Measurements from ENCODE around the gene OPRM1. TPM values are rescaled to one million over a fixed set of nuclear protein-coding genes. Genes with fewer than 3 reads are reported as not detected.
A peak's percentile ranks its signal among the peaks of the same experiment; 100 is the strongest.
"Not testable (repeated sequence)": the region's sequence is repeated elsewhere in the genome, so short reads cannot be mapped to it uniquely, and the experiment has no call there.

The OPRM1 gene
- total RNA-seq, 1 experiment from 2014 or later = not detected

DNA sequence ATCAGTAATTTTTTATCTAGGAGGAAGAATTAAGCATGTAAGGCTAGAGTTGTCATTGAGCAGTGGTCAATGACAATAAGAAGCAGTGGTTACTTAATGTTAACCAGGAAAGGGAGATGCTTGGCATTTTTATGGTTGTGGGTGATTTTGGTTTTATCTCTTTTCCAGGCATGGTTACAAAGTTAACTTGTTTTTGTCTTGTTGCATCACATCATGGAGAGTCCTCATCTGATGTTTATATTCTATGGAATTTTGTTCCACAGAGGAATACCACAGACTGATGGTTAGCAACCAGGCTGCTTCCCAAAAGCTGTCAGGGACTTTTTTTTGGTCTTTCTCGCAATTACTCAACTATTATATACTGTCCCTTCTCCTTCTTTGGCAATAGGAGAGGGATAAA lies 32.7 kb downstream of the OPRM1 start:
- peak; percentile 8 for DNase-seq (ENCODE audit: unreplicated experiment)
- CTCF ChIA-PET = no interaction called here
- Mint-ChIP-seq H3K9me3 (ENCODE audit: unreplicated experiment) (no peaks in the 10 kb centered on the region), H3K4me3 (ENCODE audit: unreplicated experiment) (no peak overlapping the region), H3K36me3 (ENCODE audit: insufficient read depth, unreplicated experiment) (no peaks in the 10 kb centered on the region), H3K4me1 (ENCODE audit: insufficient read depth, unreplicated experiment) (no peaks in the 10 kb centered on the region), H3K27ac (ENCODE audit: low read depth, unreplicated experiment) (no peak overlapping the region), H3K27me3 (ENCODE audit: insufficient read depth, unreplicated experiment) (no peaks in the 10 kb centered on the region)
- POLR2A ChIA-PET = no interaction called here
- BruUV-seq (replicated peaks) = no TSS peak
- TF ChIP-seq, protein P1, sequence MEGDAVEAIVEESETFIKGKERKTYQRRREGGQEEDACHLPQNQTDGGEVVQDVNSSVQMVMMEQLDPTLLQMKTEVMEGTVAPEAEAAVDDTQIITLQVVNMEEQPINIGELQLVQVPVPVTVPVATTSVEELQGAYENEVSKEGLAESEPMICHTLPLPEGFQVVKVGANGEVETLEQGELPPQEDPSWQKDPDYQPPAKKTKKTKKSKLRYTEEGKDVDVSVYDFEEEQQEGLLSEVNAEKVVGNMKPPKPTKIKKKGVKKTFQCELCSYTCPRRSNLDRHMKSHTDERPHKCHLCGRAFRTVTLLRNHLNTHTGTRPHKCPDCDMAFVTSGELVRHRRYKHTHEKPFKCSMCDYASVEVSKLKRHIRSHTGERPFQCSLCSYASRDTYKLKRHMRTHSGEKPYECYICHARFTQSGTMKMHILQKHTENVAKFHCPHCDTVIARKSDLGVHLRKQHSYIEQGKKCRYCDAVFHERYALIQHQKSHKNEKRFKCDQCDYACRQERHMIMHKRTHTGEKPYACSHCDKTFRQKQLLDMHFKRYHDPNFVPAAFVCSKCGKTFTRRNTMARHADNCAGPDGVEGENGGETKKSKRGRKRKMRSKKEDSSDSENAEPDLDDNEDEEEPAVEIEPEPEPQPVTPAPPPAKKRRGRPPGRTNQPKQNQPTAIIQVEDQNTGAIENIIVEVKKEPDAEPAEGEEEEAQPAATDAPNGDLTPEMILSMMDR (IDR thresholded peaks at IDR 0.05; ENCODE audit: unreplicated experiment) = no peak
- intact Hi-C loops (cut with micrococcal nuclease) = no loop called here

DNA sequence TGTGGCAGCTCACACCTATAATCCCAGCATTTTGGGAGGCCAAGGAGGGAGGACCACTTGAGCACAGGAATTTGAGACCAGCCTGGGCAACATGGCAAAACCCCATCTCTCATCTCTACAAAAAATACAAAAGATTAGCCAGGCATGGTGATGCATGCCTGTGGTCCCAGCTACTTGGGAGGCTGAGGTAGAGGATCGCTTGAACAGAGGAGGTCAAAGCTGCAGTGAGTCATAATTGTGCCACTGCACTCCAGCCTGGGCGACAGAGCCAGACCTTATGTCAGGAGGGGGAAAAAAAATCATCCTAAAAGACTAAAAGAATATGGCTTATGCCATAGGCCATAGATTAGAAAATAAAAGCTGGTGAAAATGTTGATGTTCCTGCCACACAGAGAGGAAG lies 39.6 kb downstream of the OPRM1 start:
- H3K27ac Mint-ChIP-seq (ENCODE audit: low read depth, unreplicated experiment); intact Hi-C loops (cut with micrococcal nuclease); DNase-seq (ENCODE audit: unreplicated experiment); H3K27me3 Mint-ChIP-seq (ENCODE audit: insufficient read depth, unreplicated experiment); H3K4me1 Mint-ChIP-seq (ENCODE audit: insufficient read depth, unreplicated experiment); BruUV-seq (replicated peaks); H3K9me3 Mint-ChIP-seq (ENCODE audit: unreplicated experiment); CTCF ChIA-PET; H3K4me3 Mint-ChIP-seq (ENCODE audit: unreplicated experiment); H3K36me3 Mint-ChIP-seq (ENCODE audit: insufficient read depth, unreplicated experiment): not testable (repeated sequence)
- POLR2A ChIA-PET = interaction anchor here (0.8 to 0.9 kb wide), 2 partner anchors 9 to 432 kb away, joined by 3 read pairs; no protein-coding TSS in a partner anchor

DNA sequence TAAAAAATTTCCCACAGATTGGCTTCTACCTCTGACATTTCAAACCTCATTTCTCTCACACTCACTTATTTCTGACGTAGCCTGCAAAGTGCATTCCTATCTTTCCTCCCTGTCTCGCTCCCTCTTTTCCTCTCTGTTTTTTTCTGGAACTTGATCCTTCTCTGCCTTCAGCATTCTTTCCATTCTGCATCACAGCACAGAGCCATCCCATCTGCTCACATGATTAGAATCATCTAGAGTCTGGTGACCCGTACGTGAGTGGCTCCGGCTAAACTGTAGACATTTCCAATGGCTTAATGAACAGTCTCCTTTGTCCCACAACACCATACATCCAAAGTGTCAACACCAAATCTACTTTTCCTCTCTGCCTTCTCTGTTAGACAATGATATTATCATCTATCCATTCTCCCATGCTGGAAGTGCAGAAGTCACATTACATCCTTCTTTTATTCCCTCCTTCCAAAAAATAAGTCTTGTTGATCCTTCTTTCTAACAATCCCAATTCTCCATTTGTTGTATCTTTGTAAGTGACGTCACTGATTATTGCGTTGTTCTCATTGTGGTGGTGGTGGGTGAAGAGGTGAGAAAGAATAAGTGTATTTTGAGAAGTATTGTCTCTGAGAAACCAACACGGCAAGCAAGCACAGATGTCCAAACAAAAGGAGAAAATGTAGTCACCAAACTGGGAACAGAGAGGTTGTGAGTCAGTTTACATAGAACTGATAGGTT lies 41.6 kb downstream of the OPRM1 start:
- Mint-ChIP-seq H3K27ac (ENCODE audit: low read depth, unreplicated experiment) (no peak overlapping the region), H3K36me3 (ENCODE audit: insufficient read depth, unreplicated experiment) (no peaks in the 10 kb centered on the region), H3K9me3 (ENCODE audit: unreplicated experiment) (no peaks in the 10 kb centered on the region), H3K4me1 (ENCODE audit: insufficient read depth, unreplicated experiment) (no peaks in the 10 kb centered on the region), H3K27me3 (ENCODE audit: insufficient read depth, unreplicated experiment) (no peaks in the 10 kb centered on the region), H3K4me3 (ENCODE audit: unreplicated experiment) (no peak overlapping the region)
- intact Hi-C loops (cut with micrococcal nuclease) = no loop called here
- ChIA-PET POLR2A (interaction anchor here (1.2 kb wide), 1 partner anchor 10 kb away, joined by 3 read pairs; no protein-coding TSS in a partner anchor), CTCF (no interaction called here)
- TF ChIP-seq, protein P1 (IDR thresholded peaks at IDR 0.05; ENCODE audit: unreplicated experiment) = no peak
- no TSS peak for BruUV-seq (replicated peaks)
- no peak for DNase-seq (ENCODE audit: unreplicated experiment)

DNA sequence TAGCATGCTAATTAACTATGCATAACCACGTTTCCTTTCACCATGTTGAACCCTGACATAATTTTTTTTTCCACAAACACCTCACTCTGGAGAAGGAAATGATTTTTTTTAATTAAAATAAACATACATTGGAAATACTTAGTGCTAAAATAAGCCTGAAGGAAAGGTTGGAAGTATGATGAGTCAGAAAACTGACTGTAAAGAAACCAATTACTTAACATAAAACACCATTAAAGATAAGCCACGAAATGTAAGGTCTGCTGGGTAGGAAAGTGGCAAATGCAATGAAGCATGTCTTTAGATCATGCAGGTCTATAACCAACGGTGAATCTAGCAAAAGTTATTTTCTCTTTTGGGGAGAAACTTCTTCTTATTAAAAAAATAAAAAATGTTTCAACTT lies 47.5 kb downstream of the OPRM1 start:
- Mint-ChIP-seq H3K9me3 (ENCODE audit: unreplicated experiment) (no peaks in the 10 kb centered on the region), H3K27me3 (ENCODE audit: insufficient read depth, unreplicated experiment) (no peaks in the 10 kb centered on the region), H3K36me3 (ENCODE audit: insufficient read depth, unreplicated experiment) (no peaks in the 10 kb centered on the region), H3K27ac (ENCODE audit: low read depth, unreplicated experiment) (no peak overlapping the region), H3K4me1 (ENCODE audit: insufficient read depth, unreplicated experiment) (peaks cover 7% of the 10 kb centered on the region), H3K4me3 (ENCODE audit: unreplicated experiment) (no peak overlapping the region)
- CTCF ChIA-PET = no interaction called here
- no TSS peak for BruUV-seq (replicated peaks)
- intact Hi-C loops (cut with micrococcal nuclease) = no loop called here
- POLR2A ChIA-PET = interaction anchor here (0.6 kb wide), 1 partner anchor 130 kb away, joined by 3 read pairs; no protein-coding TSS in a partner anchor
- DNase-seq (ENCODE audit: unreplicated experiment) = peak; percentile 9
- TF ChIP-seq, protein P1 (IDR thresholded peaks at IDR 0.05; ENCODE audit: unreplicated experiment) = no peak
